H7 (cell line): Measurements from ENCODE around the gene KLHL25. TPM values are rescaled to one million over a fixed set of nuclear protein-coding genes. Genes with fewer than 3 reads are reported as not detected.
"Not testable (repeated sequence)": the region's sequence is repeated elsewhere in the genome, so short reads cannot be mapped to it uniquely, and the experiment has no call there.

Experiments
- DNase-seq: peaks from one replicate; pipeline ENCODE4 v3.0.0; 2012
- H3K27me3 ChIP-seq: 2 replicates; pipeline ENCODE4 v1.6.0; 2011; ENCODE audit warnings: mild to moderate bottlenecking, low read length; ENCODE audit not compliant: control insufficient read depth, insufficient read depth
- H3K36me3 ChIP-seq: replicated peaks from 2 replicates; pipeline ENCODE4 v1.5.1; 2011; ENCODE audit warnings: low read length; ENCODE audit not compliant: control insufficient read depth, insufficient read depth
- H3K4me3 ChIP-seq: 2 replicates; pipeline ENCODE4 v1.5.1; 2011; ENCODE audit warnings: low read depth, mild to moderate bottlenecking, control low read depth, low read length, moderate library complexity; ENCODE audit not compliant: insufficient read depth
- total RNA-seq: library from RNA; depleted of rRNA; stranded (reverse); fragments of >200 nt; shearing (Covaris generic); gene quantifications from 2 replicates; pipeline ENCODE4 v1.2.3, GENCODE V29; 2014; rRNA removed

Gene KLHL25, protein sequence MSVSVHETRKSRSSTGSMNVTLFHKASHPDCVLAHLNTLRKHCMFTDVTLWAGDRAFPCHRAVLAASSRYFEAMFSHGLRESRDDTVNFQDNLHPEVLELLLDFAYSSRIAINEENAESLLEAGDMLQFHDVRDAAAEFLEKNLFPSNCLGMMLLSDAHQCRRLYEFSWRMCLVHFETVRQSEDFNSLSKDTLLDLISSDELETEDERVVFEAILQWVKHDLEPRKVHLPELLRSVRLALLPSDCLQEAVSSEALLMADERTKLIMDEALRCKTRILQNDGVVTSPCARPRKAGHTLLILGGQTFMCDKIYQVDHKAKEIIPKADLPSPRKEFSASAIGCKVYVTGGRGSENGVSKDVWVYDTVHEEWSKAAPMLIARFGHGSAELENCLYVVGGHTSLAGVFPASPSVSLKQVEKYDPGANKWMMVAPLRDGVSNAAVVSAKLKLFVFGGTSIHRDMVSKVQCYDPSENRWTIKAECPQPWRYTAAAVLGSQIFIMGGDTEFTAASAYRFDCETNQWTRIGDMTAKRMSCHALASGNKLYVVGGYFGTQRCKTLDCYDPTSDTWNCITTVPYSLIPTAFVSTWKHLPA
- 15.8 and 20.8 TPM in 2 replicates for total RNA-seq

DNA sequence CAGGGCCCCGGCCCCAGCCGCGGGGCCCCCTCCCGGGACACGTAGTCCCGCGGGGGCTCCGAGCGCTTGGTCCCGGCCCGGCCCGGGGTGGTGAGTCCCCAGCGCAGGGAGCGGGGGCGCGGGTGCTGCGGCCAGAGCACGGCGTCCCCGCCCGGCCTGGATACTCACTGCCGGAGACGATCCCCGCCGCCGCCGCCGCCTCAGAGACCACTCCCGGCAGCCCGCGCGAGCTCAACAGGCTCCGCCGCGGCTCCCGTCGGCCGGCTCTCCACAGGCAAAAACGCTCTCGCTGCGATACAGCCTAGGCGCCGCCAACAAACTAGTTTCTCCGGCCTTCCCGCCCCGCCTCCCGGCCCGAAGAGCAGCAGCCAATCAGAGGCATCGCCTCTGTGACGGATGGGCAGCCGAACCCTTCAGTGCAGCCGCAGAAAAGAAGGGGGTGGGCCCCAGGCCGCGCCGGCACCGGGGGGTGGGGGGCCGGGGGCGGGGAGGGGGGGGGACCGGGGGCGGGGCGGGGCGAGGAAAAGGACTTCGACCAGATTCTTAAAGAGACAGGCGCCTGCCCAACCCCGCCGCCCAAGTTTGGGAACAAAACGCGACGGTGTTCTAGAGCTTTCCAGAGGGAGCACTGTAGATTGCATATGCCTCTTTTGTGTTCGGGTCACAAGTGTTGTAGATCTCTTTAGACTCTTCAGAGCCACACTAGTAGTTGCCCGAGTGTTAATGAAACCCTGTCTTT lies at the start of gene KLHL25:
Gene KLHL25, minus strand, starts transcription at position 328 of the 739 bp plus-strand sequence. CDS start 25,115 bp downstream, outside the sequence.
- peak within 1 kb of the TSS; percentile 79 for H3K4me3 ChIP-seq
- peaks cover 4% of the 10 kb centered on the region for H3K27me3 ChIP-seq
- peak; percentile 99 for DNase-seq
- H3K36me3 ChIP-seq: no peaks in the 10 kb centered on the region

DNA sequence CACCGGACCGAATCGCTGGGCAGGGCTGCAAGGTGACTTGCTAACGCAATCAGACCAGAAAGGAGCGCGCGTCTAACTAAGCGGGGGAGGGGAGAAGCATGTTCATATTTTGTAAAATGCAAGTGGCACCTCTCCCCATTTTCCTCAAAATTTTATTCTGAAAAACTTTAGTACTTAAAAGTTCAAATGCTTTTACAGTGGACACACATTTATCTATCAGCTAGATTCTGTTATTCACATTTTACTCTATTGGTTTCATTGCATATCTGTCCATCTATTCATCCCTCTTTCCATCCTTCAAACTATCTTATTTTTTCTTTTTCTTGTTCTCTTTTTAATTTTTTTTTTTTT lies 46.1 kb upstream of the KLHL25 start:
- Histone ChIP-seq H3K4me3 (no peak overlapping the region), H3K27me3 (peaks cover 2% of the 10 kb centered on the region; the same call in 1 of the 2 replicates), H3K36me3 (no peaks in the 10 kb centered on the region)
- no peak for DNase-seq

DNA sequence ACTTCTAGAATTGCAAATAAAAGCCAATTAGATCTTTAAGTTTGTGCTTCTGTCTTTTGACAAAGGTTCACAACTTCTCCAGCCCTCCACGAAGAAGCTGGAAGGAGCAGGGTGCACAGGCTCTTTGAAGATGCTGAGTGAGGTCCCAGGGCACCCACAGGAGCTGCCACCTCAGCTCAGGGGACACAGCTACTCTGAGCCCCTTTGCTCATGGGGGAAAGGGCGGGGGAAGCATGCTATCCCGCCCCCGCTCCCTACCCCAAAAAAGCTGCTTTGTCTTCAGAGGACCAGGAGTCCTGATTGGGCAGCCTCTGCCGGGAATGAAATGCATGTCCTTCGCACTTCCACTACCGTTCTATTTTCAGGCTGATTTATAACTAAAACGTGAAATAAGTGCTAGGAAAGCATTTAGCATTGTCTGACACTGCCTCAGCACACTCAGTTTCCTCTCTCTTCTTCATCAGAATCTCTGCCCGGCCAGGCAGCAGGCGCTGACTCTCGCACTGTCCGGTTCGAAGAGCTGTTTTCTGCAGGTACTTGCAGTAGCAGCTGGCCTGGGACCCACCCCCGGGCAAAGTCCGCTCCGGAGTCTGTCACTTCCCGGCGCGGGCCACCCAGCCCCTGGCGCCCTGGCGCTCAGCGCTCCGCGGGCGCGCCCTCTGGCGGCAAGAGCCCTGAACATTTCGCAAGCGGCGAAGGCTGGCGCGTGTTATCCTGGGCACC lies 45.5 kb upstream of the KLHL25 start:
- peak; percentile 95 for DNase-seq
- no peaks in the 10 kb centered on the region for H3K36me3 ChIP-seq
- H3K27me3 ChIP-seq: peaks cover 2% of the 10 kb centered on the region; the same call in 1 of the 2 replicates
- no peak overlapping the region for H3K4me3 ChIP-seq

DNA sequence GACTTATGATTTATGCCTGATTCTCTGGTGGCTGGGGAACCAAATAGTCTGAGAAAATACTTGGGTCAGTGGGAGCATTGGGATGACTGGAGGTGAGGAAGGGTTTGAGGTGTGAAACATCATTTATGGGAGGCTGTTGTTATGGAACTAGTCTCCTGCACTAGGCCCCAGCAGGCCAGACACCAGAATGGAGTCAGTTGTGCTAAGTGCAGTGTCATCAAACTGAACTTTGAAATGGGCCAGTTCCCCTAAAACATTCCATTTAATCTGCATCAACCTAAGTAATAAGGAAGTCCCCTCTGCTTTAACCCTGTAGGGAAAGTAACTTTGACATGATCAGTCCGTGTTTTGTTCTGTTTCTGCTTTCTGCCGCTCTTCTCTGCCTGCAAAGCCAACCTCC lies 44.9 kb upstream of the KLHL25 start:
- H3K4me3 ChIP-seq: no peak overlapping the region
- H3K27me3 ChIP-seq: peaks cover 2% of the 10 kb centered on the region; the same call in 1 of the 2 replicates
- no peak for DNase-seq
- H3K36me3 ChIP-seq: no peaks in the 10 kb centered on the region

DNA sequence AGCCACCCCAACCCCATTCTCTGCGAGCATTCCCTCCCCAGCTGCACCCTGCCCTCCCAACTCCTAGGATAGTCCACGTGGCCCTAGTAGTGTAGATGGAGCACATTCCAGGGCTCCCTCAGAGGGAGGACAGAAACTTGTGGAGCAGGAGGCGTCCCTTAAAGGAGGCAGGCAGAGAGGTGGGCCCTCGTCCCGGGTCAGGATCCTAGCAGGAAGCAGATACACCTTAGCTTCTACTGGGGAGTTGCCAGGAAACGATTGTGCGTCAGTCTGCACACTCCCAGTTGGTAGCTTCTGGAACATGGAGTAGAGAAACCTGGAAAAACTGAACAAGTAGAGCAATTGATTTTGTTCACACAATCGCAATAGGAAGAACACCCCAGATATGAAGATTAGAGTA lies 43.9 kb upstream of the KLHL25 start:
- Histone ChIP-seq H3K27me3 (peaks cover 2% of the 10 kb centered on the region; the same call in 1 of the 2 replicates), H3K36me3 (no peaks in the 10 kb centered on the region), H3K4me3 (no peak overlapping the region)
- DNase-seq: no peak

DNA sequence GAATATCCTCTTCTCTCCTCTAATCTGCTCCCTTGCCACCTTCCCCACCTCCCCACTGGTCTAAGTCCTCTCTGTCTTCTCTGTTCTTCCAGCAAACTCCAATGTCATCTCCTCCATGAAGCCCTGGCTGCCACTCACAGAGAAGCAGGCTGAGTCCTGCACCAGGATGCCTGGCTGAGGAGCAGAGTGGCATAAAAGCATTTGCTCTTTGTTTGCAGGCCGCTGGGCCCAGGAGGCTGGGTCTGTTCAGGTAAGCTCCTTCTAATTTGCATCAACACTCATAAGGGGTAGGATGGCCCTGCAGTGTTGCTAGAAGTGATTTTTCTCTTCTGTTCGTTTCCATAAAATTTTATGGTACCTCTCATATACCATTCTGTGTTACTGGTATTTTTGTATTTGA lies 43.2 kb upstream of the KLHL25 start:
- DNase-seq: no peak
- H3K36me3 ChIP-seq: no peaks in the 10 kb centered on the region
- peaks cover 2% of the 10 kb centered on the region; the same call in 1 of the 2 replicates for H3K27me3 ChIP-seq
- H3K4me3 ChIP-seq: no peak overlapping the region

DNA sequence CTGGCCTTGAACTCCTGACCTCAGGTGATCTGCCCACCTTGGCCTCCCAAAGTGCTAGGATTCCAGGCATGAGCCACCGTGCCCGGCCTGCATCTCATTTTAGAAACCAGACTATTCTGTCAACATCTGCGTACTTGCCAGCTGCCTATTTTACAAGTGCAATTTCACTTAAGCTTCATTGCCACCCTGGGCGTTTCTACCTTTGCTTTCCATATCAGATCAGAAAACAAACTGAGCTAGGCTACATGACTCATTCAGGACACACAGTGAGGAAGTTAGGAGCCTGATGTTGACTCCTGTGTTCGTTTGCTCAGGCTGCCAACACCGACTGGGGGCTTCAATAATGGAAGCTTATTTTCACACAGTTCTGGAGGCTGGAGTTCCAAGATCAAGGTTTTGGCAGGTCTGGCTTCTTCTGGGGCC lies 42.3 kb upstream of the KLHL25 start:
- no peak overlapping the region for H3K4me3 ChIP-seq
- H3K27me3 ChIP-seq: peaks cover 2% of the 10 kb centered on the region; the same call in 1 of the 2 replicates
- no peaks in the 10 kb centered on the region for H3K36me3 ChIP-seq
- DNase-seq: no peak

DNA sequence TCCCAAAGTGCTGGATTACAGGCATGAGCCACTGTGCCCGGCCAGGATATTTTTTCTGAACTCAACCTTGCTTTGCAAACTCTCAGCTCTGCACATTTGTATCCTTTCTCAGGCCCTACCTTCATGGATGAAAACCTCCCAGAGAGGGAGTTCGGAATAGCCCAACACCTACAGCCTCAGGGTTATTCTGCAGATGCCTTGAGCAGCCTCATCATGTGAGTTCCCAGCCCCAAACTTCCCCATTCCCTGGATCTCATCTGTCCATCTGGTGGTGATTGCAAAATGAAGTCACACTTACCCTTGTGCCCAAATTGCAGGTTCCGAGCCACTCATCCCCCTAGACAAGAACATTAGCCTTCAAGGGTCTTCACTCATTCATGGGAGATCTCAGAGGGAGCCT lies 39.9 kb upstream of the KLHL25 start:
- no peak overlapping the region for H3K4me3 ChIP-seq
- no peaks in the 10 kb centered on the region for H3K36me3 ChIP-seq
- no peak for DNase-seq
- no peaks in the 10 kb centered on the region for H3K27me3 ChIP-seq

DNA sequence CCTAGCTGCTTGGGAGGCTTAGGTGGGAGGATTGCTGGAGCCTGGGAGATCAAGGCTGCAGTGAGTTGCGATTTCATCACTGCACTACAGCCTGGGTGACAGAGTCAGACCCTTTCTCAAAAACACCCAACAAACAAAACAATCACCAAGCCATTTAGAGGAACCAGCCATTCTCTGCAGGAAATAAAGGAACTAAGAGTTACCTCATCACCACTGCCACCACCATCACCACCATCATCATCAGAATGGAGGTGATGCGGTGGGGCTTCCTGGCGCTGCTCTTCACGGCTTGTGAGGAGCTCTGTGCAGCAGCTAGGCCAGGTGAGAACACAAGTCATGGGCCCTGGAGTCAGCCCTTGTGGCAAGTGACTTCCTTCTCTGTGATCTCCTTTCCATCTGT lies 37.7 kb upstream of the KLHL25 start:
- Histone ChIP-seq H3K36me3 (no peaks in the 10 kb centered on the region), H3K4me3 (no peak overlapping the region), H3K27me3 (no peaks in the 10 kb centered on the region)
- no peak for DNase-seq

DNA sequence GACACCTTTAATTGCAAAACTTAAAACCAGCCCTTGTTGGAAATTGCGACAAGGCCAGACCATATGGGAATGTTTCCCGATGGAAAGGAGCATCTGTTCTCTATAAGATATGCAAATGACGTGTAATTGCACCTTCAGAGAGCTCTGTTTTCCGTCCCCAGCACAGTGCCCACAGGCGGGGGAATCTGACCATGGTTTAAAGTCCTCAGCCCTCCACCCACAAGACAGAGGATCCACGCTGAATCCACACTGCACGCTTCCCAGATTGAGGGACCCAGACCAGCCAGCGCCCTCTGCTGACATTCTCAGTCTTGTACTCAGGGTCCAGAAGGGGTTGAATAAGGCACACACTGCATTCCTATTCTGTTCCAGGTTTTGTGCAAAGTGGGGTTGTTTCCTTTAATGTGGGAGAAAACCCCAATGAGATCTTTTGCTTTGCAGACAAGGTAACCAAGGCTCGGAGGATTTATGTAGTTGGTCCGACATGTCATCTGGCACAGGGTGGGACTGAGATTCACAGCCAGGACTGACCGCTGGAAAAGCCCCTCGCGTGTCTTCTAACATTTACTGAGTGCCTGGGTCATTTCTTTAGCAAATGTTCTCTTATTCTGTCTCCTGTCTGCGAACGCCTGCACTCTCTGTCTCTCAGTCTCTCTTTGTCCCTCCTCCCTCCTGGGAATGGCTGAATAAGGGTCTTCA lies 36.8 kb upstream of the KLHL25 start:
- DNase-seq: peak; percentile 79
- Histone ChIP-seq H3K4me3 (no peak overlapping the region), H3K27me3 (no peaks in the 10 kb centered on the region), H3K36me3 (no peaks in the 10 kb centered on the region)

DNA sequence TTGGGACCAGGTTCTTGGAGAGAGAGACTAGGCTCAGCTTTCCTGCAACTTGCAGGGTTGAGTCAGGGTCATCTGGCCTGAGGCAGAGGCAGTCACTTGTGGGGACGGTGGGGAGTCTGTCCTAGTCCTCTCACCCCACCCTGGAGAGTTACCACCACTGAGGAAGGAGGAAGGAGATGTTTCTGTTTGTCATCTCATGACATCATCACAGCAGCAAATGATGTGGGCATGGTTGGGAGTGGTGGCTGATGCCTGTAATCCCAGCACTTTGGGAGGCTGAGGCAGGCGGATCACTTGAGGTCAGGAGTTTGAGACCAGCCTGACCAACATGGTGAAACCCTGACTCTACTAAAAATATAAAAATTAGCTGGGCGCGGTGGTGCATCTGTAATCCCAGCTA lies 35.0 kb upstream of the KLHL25 start:
- H3K27me3 ChIP-seq, DNase-seq, H3K4me3 ChIP-seq, H3K36me3 ChIP-seq: not testable (repeated sequence)

DNA sequence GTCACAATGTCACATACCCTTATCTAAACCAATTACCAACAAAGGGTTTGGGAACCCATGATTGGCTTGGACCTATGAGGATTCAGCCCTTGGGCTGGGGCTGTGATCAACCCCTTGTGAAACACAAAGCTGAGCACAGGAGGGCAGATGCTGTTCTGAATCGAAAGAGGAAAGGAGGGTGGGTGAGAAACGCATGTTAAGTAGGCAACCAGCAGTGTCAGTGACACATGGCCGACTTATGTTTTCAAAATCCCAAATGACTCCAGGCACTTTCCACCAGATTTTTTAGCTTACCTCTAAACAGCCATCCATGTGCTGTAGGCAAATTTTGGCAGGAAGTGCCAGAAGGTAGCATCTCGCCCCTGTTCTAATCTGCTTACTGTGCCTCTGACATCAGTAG lies 34.1 kb upstream of the KLHL25 start:
- DNase-seq: no peak
- Histone ChIP-seq H3K36me3 (no peaks in the 10 kb centered on the region), H3K4me3 (no peak overlapping the region), H3K27me3 (no peaks in the 10 kb centered on the region)

DNA sequence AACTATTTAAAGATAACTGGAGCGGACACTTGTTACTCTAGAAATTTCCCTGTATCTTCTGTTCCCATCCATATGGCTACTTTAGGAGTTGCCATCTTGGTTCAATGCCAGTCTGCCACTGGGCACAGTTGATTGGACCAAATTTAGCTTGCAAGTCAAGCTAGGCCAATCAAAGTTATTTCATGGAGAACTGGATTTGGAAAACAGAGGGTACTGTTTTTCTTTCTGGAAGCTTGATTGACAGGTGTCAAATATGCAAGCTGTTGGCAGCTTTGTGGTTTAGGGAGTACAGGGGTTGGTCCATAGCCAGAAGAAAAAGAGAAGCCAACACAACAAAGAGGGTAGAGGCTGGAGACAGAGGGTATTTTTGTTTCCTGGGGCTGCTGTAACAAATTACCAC lies 33.4 kb upstream of the KLHL25 start:
- Histone ChIP-seq H3K4me3 (no peak overlapping the region), H3K36me3 (no peaks in the 10 kb centered on the region), H3K27me3 (no peaks in the 10 kb centered on the region)
- no peak for DNase-seq
